22Rv1 (cell line): Measurements from ENCODE around the gene NFATC2.

Source experiments
- CTCF ChIP-seq: fragments of 450-650 bp; IDR thresholded peaks from 2 replicates; pipeline ENCODE4 v1.5.1; 2017; ENCODE audit warnings: mild to moderate bottlenecking
- ZFX ChIP-seq: fragments of 450-650 bp; IDR thresholded peaks from 2 replicates; pipeline ENCODE4 v1.6.1; 2017; ENCODE audit warnings: antibody characterized with exemption, borderline replicate concordance

GRCh38 chr20:51411870-51412269, 130.6 kb downstream of the NFATC2 start:
- TF ChIP-seq CTCF (no peak), ZFX (no peak)
